NOMO-1 treated with DMSO at 0.1 percent for 48 hours (cell line): ENCODE data around the gene SECTM1.
"Not testable (repeated sequence)": the region's sequence is repeated elsewhere in the genome, so short reads cannot be mapped to it uniquely, and the experiment has no call there.

Source experiments
- DNase-seq: peaks from one replicate; lab custom pipeline; 2025; ENCODE audit not compliant: unreplicated experiment; lab: John Stamatoyannopoulos, UW

Gene SECTM1

DNA sequence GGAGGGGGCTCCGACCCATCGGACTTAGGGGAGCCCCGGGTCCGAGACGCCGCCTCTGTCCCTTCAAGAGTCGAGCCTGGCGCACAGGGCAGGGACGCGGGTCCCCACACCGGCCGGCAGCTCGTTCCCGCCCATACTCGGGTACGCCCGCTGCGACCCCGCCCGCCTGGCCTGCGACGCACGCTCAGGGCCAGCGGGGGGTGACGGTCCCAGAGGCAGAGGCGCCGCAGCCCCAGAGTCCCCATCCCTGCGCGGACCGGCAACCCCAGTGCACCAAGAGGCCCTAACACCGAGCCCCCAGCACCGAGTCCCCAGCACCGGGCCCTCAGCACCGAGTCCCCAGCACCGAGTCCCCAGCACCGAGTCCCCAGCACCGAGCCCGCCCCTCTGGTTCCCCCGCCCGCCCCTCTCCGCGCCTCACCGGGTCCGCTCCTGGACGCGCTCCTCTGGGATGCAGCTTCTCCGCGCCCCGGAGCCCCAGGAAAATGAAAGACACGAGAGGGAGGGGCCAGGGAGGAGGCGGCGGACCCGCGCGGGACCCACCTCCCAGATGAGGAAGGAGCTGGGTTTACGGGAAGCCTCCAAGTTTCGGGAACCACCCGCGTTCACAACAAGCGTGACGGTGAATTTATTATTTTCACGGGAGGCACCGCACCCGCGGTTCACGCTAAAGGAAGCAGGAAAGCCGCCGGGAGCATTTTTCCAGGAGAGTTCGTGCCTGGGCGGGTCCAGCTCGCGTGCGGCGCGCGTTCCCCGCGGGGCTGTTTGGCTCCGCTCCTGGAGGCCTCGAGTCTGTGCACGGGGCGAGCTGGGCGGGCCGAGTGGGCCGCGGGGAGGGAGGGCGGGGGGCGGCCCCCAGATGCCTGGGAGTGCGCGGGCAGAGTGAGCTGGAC is at the start of gene SECTM1:
SECTM1 (minus strand) TSS at position 488 of the 893 bp plus-strand sequence. CDS start 6,526 bp downstream, outside the sequence.
- DNase-seq = no peak

DNA sequence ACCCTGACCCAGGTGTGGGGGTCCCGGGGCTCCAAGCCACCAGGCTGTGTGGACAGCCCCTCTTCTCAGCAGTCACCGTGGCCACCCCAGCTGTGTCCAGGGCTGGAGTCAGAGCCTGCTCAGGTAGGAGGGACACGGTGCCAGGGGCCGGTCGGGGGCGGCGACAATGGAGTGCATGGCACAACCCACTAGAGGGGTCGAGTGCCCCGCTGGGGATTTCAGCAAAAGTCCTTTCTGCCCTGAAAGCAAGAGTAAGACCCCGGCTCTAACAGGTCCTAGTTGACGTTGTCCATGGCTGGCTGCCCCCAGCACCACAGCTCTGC is 49.3 kb upstream of the SECTM1 start:
- no peak for DNase-seq

DNA sequence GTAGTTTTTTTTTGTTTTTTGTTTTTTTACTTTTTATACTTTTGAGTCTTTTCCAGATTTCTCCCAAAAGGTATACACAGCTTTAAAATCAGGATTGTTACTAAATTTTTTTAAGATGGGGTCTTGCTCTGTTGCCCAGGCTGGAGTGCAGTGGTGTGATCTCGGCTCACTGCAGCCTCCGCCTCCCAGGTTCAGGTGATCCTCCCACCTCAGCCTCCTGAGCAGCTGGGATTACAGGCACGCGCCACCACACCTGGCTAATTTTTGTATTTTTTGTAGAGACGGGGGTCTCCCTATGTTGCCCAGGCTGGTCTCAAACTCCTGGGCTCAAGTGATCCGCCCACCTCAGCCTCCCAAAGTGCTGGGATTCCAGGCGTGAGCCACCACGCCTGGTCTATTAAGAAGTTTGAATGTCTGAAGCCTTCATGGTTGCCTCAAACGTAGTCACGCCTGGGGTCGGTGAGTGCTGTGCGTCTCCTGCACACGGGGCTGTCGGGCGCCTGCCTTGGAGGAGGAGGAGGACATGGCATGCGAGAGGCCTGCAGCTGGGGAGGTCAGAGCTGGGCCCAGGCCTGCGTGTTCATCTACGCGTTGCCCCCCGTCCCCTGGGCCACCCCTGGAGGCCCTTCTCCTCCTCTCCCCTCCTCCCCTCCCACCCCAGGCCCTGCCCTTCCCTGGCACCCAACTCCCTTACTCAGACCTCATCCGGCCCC is 48.8 kb upstream of the SECTM1 start:
- DNase-seq = not testable (repeated sequence)

- DNase-seq = not testable (repeated sequence)
Measured at GRCh38 chr17:82381703-82382009, 48.1 kb upstream of the SECTM1 start.

GRCh38 chr17:82380860-82381702 is 47.5 kb upstream of the SECTM1 start:
- DNase-seq = no peak

DNA sequence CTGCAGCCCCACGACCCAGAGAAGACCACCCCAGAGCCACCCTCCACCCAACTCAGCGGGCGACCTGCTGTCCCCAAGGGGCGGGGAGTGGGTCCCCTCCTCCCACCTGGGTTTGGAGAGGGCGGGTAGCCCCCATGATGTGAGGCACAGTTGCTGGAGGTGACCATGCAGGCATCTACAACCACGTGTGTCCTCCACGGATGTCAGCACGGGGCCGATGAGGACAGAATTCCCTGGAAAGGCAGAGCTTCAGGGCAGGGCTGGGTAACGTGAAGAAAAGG is 45.1 kb upstream of the SECTM1 start:
- no peak for DNase-seq

- DNase-seq = no peak
Measured at GRCh38 chr17:82377924-82378740, 44.6 kb upstream of the SECTM1 start.

DNA sequence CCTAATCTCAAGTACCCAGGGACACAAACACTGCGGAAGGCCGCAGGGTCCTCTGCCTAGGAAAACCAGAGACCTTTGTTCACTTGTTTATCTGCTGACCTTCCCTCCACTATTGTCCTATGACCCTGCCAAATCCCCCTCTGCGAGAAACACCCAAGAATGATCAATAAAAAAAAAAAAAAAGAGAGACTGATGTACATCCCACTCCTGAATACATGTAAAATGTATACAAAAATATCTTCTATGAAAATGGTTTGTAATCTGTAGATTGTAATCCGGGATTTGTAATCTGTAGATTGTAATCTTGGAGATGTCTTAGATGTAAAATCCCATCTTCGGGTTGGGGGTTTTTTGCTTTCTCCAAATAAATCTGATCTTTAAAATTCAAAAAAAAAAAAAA is 43.7 kb upstream of the SECTM1 start:
- DNase-seq = not testable (repeated sequence)

DNA sequence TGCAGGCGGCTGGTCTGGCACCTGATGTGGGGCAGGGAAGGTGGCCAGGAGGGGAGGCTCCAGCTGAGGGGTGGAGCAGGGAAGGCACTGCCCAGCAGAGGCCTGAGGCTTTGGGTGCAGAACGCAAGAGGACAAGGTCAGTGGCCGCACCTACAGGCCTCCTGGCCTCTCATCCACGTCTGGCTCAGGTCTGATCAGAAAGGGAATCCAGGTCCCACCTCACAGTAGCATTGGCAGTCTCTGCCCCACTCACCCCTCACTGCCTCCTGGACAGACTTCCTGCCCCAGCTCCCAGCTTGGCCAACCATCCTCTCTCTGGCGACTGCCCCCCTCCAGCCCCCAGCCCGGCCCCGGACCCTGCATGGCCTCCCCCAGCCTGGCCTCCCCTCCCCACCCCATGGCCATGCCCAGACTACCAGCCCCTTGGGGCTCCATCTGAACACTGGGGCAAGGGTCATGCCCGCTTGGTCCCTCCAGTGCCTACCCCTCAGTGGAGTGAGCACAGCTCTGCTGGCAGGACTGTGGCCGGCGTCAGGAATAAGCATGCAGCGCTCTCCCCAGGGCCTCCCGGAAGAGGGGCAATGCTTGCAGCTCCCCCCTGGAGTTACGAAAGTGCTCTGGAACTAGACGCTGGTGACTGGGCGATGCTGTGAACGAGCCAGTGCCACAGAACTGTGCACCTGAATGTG is 42.6 kb upstream of the SECTM1 start:
- DNase-seq = no peak

DNA sequence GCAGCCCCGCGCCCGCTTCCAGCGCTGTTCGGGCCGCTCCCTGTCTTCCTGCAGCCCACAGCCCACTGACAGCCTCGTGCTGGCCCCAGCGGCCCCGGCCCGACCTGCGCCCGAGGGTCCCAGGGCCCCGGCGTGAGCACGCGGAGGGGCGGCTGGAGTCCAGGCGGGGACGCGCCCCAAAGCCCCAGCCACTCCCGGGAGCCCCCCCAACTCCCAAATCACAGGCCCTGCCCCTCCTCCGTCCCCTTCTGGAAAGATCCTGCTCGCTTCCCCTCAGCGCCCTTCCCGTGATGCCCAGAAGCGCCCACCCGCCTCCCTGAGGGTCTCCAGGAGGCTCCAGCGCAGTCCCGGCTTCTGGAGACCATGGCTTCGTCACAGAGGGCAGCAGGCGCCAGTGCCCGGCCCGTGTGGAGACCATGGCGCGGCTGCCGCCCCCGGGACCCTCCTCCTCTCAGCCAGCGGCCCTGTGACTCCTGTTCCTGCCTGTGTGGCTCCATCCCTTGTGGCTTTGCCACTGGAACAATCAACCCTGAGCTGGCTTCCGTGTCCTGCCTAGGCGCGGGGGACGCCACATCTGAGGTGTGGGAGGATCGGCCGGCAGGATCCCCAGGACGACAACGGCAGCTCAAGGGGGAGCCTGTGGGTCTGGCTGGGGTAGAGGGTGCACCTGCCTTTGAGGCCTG is 41.9 kb upstream of the SECTM1 start:
- DNase-seq = no peak

- DNase-seq = no peak
Measured at GRCh38 chr17:82374626-82375331, 41.2 kb upstream of the SECTM1 start.

GRCh38 chr17:82373731-82374625 is 40.4 kb upstream of the SECTM1 start:
- no peak for DNase-seq

DNA sequence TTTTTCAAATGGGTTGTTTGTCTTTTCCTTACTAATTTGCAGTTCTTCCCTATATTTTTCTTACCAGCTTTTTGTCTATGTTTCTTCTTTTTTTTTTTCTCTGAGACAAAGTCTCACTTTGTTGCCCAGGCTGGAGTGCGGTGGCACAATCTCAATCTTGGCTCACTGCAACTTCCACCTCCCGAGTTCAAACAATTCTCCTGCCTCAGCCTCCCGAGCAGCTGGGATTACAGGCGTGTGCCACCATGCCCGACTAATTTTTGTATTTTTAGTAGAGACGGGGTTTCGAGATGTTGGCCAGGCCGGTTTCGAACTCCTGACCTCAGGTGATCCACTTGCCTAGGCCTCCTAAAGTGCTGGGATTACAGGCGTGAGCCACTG is 39.5 kb upstream of the SECTM1 start:
- DNase-seq = not testable (repeated sequence)

DNA sequence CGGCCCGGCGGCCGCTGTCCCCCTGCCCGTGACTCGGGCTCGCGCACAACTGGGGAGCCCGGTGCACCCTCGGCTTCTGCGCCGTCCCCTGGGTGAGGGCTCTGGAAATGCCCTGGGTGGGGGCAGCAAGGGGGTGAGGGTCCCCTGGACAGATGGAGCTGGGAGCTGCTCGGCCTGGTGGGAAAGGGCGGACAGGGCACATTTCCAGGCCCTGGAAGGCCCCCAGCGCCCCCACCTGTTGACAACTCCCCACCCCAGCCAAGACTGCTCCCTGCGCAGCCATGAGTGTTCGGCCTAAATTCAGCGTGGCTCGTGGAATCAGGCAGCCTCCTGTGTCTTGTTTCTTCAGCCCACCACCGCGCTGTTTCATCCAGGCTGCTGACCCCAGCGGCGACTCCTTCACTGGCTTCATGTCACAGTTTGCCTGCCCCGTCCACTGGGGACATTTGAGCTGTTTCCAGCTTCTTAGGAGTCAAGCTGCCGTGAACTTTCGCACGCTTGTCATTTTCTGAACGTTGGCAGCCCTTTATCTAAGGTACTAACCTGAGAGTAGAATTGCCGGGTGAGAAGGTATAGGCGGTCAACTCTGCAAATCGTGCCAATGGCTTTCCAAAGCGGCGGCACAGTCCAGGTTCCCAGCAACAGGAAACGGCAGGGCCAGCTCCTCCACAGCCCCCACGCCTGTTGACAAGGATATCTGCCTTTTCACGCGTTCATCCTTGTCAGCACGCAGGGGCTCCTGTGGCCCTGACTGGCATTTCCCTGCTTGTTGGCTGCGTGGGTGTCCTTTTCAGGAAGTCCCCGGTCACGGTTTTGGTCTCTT is 38.9 kb upstream of the SECTM1 start:
- DNase-seq = no peak

DNA sequence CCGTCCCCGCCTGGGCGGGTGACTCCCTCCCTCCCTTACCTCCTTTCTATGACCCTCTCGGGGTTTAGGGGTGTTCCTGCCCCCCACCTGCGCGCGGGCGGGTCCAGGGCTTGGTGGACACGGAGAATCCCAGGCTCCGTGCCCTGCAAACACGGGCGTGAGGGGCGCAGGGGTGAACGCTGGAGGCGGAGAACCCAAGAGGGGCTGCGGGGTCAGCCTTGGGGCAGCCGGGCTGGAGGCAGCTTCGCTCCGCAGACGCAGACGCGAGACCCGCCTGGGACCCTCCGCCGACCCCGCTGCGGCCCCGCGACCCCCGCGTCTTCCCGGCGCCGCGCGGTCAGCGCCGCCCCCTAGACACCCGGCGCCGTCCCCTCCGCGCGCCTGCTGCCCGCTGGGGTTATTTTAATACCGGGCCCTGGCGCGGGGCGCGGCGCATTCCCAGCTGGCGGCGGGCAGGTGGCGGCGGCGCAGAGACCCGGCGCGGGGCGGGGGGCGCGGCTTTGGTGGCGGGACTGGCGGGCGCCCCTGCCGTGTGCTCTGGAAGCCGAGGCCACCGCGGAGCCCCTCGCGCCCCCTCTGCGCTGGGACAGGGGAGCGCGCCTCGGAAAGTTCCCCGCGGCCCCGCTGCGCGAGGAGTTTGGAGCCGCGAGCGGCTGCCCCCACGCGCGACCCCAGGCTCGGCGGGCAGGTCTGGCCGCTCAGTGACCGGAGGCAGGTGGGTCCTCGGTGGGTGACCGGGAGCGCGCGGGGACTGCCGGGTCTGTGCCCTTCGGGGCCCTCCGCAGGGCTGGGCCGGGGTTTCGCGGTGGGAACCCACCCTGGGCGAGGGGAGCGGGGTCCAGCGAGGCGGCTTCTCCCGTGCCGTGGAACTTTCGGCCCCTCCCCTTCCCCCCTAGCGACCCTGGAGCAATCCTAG is 38.0 kb upstream of the SECTM1 start, which contains the start of gene UTS2R:
UTS2R (plus strand) TSS at position 433 of the 916 bp plus-strand sequence. CDS start 2,560 bp downstream, outside the sequence.
- no peak for DNase-seq
